ENCODE data around the gene ARF1. TPM values are rescaled to one million over a fixed set of nuclear protein-coding genes. Genes with fewer than 3 reads are reported as not detected.

Gene ARF1
- total and polyA plus RNA-seq, 2 donors (not counting 1 experiment from before 2014, with no cell fraction given): 193 to 389 TPM

GRCh38 chr1:228047183-228047466 lies 35.4 kb upstream of the ARF1 start:
- Histone ChIP-seq H3K9ac (ENCODE audit: low read length) (no peak overlapping the region), H3K4me1 (ENCODE audit: control insufficient read depth in 2 of 2, insufficient read depth in 2 of 2, low read length in 2 of 2) (no peaks in the 10 kb centered on the region), H4K20me1 (ENCODE audit: control insufficient read depth, insufficient read depth, low read length, poor library complexity, severe bottlenecking) (no peaks in the 10 kb centered on the region), H3K79me2 (ENCODE audit: control insufficient read depth, insufficient read depth, low read length) (no peaks in the 10 kb centered on the region), H3K9me3 (ENCODE audit: control extremely low read depth in 1 of 3, control insufficient read depth in 2 of 3, insufficient read depth in 1 of 3, low read length in 2 of 3) (peaks cover 0 to 4% (median 0%) of the 10 kb centered on the region in 3 donors), H2AFZ (ENCODE audit: insufficient read depth, low read depth, low read length, poor library complexity, severe bottlenecking) (no peak overlapping the region), H3K27me3 (replicated peaks in 1 of 4; ENCODE audit: control extremely low read depth in 1 of 4, control insufficient read depth in 3 of 4, insufficient read depth in 4 of 4, low read length in 3 of 4) (peaks cover 0 to 3% (median 1%) of the 10 kb centered on the region in 4 experiments), H3K4me2 (replicated peaks; ENCODE audit: low read depth, low read length, poor library complexity, severe bottlenecking) (no peak overlapping the region), H3K36me3 (replicated peaks in 1 of 2; ENCODE audit: control extremely low read depth in 1 of 2, control insufficient read depth in 1 of 2, extremely low read depth in 1 of 2, insufficient read depth in 2 of 2, low read length in 1 of 2) (no peaks in the 10 kb centered on the region), H3K4me3 (ENCODE audit: control extremely low read depth in 1 of 5, extremely low read depth in 1 of 5, insufficient read depth in 1 of 5, low read depth in 2 of 5, low read length in 4 of 5) (no peak overlapping the region), H3K27ac (ENCODE audit: low read length in 2 of 2) (no peak overlapping the region)
- DNase-seq (no peak), ATAC-seq (ENCODE audit: low read depth) (no peak)
- ChIA-PET CTCF (no interaction called here), POLR2A (no interaction called here)
- Mint-ChIP-seq H3K27me3 (peaks cover 21% of the 10 kb centered on the region), H3K4me1 (no peaks in the 10 kb centered on the region), H3K9me3 (ENCODE audit: insufficient read depth) (no peaks in the 10 kb centered on the region), H3K27ac (no peak overlapping the region), H3K4me3 (no peak overlapping the region)
- WGBS (ENCODE audit: insufficient coverage): 85% methylated on average over 7 of the region's 7 CpGs
- TF ChIP-seq CTCF (IDR thresholded peaks at IDR 0.05): no peak
- TF ChIP-seq EZH2 (IDR thresholded peaks at IDR 0.05; ENCODE audit: borderline replicate concordance, insufficient read depth, low read depth, low read length, poor library complexity, severe bottlenecking): no peak
- intact Hi-C loops (cut with micrococcal nuclease): no loop called here

GRCh38 chr1:228048120-228048519 lies 34.4 kb upstream of the ARF1 start:
- no peak overlapping the region for H3K27ac Mint-ChIP-seq
- POLR2A ChIA-PET: no interaction called here
- ATAC-seq (ENCODE audit: low read depth) (no peak), DNase-seq (no peak)
- Histone ChIP-seq H3K27me3 (replicated peaks in 1 of 4; ENCODE audit: control extremely low read depth in 1 of 4, control insufficient read depth in 3 of 4, insufficient read depth in 4 of 4, low read length in 3 of 4) (peaks cover 0 to 3% (median 1%) of the 10 kb centered on the region in 4 experiments), H3K36me3 (replicated peaks in 1 of 2; ENCODE audit: control extremely low read depth in 1 of 2, control insufficient read depth in 1 of 2, extremely low read depth in 1 of 2, insufficient read depth in 2 of 2, low read length in 1 of 2) (no peaks in the 10 kb centered on the region), H3K79me2 (ENCODE audit: control insufficient read depth, insufficient read depth, low read length) (no peaks in the 10 kb centered on the region), H3K4me1 (ENCODE audit: control insufficient read depth in 2 of 2, insufficient read depth in 2 of 2, low read length in 2 of 2) (no peaks in the 10 kb centered on the region), H3K9ac (ENCODE audit: low read length) (no peak overlapping the region), H3K27ac (ENCODE audit: low read length in 2 of 2) (no peak overlapping the region), H2AFZ (ENCODE audit: insufficient read depth, low read depth, low read length, poor library complexity, severe bottlenecking) (no peak overlapping the region), H3K9me3 (ENCODE audit: control extremely low read depth in 1 of 3, control insufficient read depth in 2 of 3, insufficient read depth in 1 of 3, low read length in 2 of 3) (peaks cover 0 to 4% (median 0%) of the 10 kb centered on the region in 3 donors), H3K4me3 (ENCODE audit: control extremely low read depth in 1 of 5, extremely low read depth in 1 of 5, insufficient read depth in 1 of 5, low read depth in 2 of 5, low read length in 4 of 5) (no peak overlapping the region), H4K20me1 (ENCODE audit: control insufficient read depth, insufficient read depth, low read length, poor library complexity, severe bottlenecking) (no peaks in the 10 kb centered on the region), H3K4me2 (replicated peaks; ENCODE audit: low read depth, low read length, poor library complexity, severe bottlenecking) (no peak overlapping the region)
- 75% methylated on average over 1 of the region's 5 CpGs for WGBS (ENCODE audit: insufficient coverage)
- CTCF ChIA-PET: no interaction called here
- no peak for TF ChIP-seq CTCF (IDR thresholded peaks at IDR 0.05)
- TF ChIP-seq EZH2 (IDR thresholded peaks at IDR 0.05; ENCODE audit: borderline replicate concordance, insufficient read depth, low read depth, low read length, poor library complexity, severe bottlenecking): no peak
- H3K4me3 Mint-ChIP-seq: no peak overlapping the region
- peaks cover 29% of the 10 kb centered on the region for H3K27me3 Mint-ChIP-seq
- H3K4me1 Mint-ChIP-seq: no peaks in the 10 kb centered on the region
- intact Hi-C loops (cut with micrococcal nuclease): no loop called here
- H3K9me3 Mint-ChIP-seq (ENCODE audit: insufficient read depth): no peaks in the 10 kb centered on the region

Measured in B cell (primary cell).